Endothelial cell of umbilical vein (primary cell): ENCODE data around the gene MCF2. TPM values are rescaled to one million over a fixed set of nuclear protein-coding genes. Genes with fewer than 3 reads are reported as not detected.

Source experiments
- BruUV-seq: library from RNA; stranded (reverse); fragments of 400-500 nt; replicated peaks from 2 replicates; lab custom pipeline; 2021; lab: Mats Ljungman, UMichigan
- CTCF ChIA-PET: fragments of 300-600, 350-600 bp; sonication (Branson Sonifier 250); formaldehyde crosslinking; loops from one replicate; lab custom pipeline; 2021; ENCODE audit warnings: antibody characterized with exemption, inconsistent platforms; lab: Charles Lee
- POLR2A ChIA-PET: fragments of 300-600, 350-600 bp; sonication (Branson Sonifier 250); formaldehyde crosslinking; loops from one replicate; lab custom pipeline; 2021; ENCODE audit warnings: antibody characterized with exemption, inconsistent platforms; lab: Charles Lee
- DNase-seq: peaks from one replicate; pipeline ENCODE4 v3.0.0-alpha.2; 2011; ENCODE audit warnings: low read depth, low spot score
- FAIRE-seq: peaks from 2 replicates; lab custom pipeline; 2011; peaks lifted over from hg19 to GRCh38; lab: Jason Lieb, UNC
- H2AFZ ChIP-seq: 2 replicates; pipeline ENCODE4 v1.6.0; 2012; ENCODE audit warnings: low read depth, low read length, control low read depth, inconsistent platforms
- H3K27ac ChIP-seq: 2 replicates; pipeline ENCODE4 v1.5.1; 2011; ENCODE audit warnings: low read depth, mild to moderate bottlenecking, control low read depth, low read length, moderate library complexity; ENCODE audit not compliant: insufficient read depth
- H3K27me3 ChIP-seq, 2 experiments: 2 replicates each; pipeline versions ENCODE4 v1.6.0 to v1.6.1; 2011; ENCODE audit warnings: low read length in 2 of 2, mixed read lengths in 1 of 2; ENCODE audit not compliant: control insufficient read depth in 2 of 2, insufficient read depth in 2 of 2
- H3K36me3 ChIP-seq, 2 experiments: 2 replicates in 1 of 2; 3 replicates in 1 of 2; pipeline ENCODE4 v1.5.1; 2011; ENCODE audit warnings: low read length in 2 of 2, mild to moderate bottlenecking in 1 of 2, moderate library complexity in 1 of 2; ENCODE audit not compliant: control insufficient read depth in 2 of 2, insufficient read depth in 2 of 2; ENCODE audit errors: extremely low read depth in 1 of 2
- H3K4me1 ChIP-seq: 3 replicates; pipeline ENCODE4 v1.5.1; 2011; ENCODE audit warnings: mild to moderate bottlenecking, low read length; ENCODE audit not compliant: control insufficient read depth, insufficient read depth; ENCODE audit errors: extremely low read depth
- H3K4me2 ChIP-seq: 2 replicates; pipeline ENCODE4 v1.6.1; 2011; ENCODE audit warnings: low read length, control low read depth, mixed read lengths; ENCODE audit not compliant: insufficient read depth
- H3K4me3 ChIP-seq, 3 experiments: fragments of 200-600 bp in 1 of 3; sonication (generic), shearing (Covaris generic) in 1 of 3; replicated peaks in 1 of 3; 2 replicates each; pipeline ENCODE4 v1.5.1; 2011 to 2016; ENCODE audit warnings: control low read depth in 3 of 3, low read length in 3 of 3, mild to moderate bottlenecking in 2 of 3, inconsistent platforms in 1 of 3, low read depth in 1 of 3, moderate library complexity in 1 of 3; ENCODE audit not compliant: insufficient read depth in 1 of 3
- H3K79me2 ChIP-seq: 2 replicates; pipeline ENCODE4 v1.6.0; 2012; ENCODE audit warnings: low read length, inconsistent platforms; ENCODE audit not compliant: control insufficient read depth, insufficient read depth
- H3K9ac ChIP-seq: replicated peaks from 2 replicates; pipeline ENCODE3; 2011; ENCODE audit warnings: low read length, control low read depth; ENCODE audit not compliant: insufficient read depth; ENCODE audit errors: extremely low read depth
- H3K9me1 ChIP-seq: replicated peaks from 3 replicates; pipeline ENCODE4 v1.6.0; 2011; ENCODE audit warnings: mild to moderate bottlenecking, low read length; ENCODE audit not compliant: control insufficient read depth, insufficient read depth; ENCODE audit errors: extremely low read depth
- H3K9me3 ChIP-seq: replicated peaks from 2 replicates; pipeline ENCODE4 v1.5.1; 2012; ENCODE audit warnings: low read length, inconsistent platforms; ENCODE audit not compliant: control insufficient read depth, insufficient read depth
- H4K20me1 ChIP-seq: replicated peaks from 2 replicates; pipeline ENCODE3; 2011; ENCODE audit warnings: mild to moderate bottlenecking, low read length; ENCODE audit not compliant: control insufficient read depth, insufficient read depth; ENCODE audit errors: extremely low read depth
- FOS ChIP-seq: IDR thresholded peaks from 2 replicates; pipeline ENCODE4 v1.6.1; 2011; ENCODE audit warnings: mild to moderate bottlenecking, low read length, moderate library complexity, borderline replicate concordance; ENCODE audit not compliant: insufficient read depth
- GATA2 ChIP-seq: IDR thresholded peaks from 2 replicates; pipeline ENCODE4 v1.7.0; 2011; ENCODE audit warnings: low read depth, mild to moderate bottlenecking, moderate library complexity, mixed read lengths, low read length; ENCODE audit not compliant: insufficient read length, insufficient read depth
- JUN ChIP-seq: IDR thresholded peaks from 2 replicates; pipeline ENCODE4 v1.6.1; 2011; ENCODE audit warnings: borderline replicate concordance, low read depth; ENCODE audit not compliant: insufficient read length, insufficient read depth
- MYC ChIP-seq: IDR thresholded peaks from one replicate; pipeline ENCODE4 v1.6.1; 2011; ENCODE audit warnings: mild to moderate bottlenecking, low read depth, low read length
- POLR2A ChIP-seq: IDR thresholded peaks from 2 replicates; pipeline ENCODE4 v1.6.1; 2012; ENCODE audit warnings: low read depth, mild to moderate bottlenecking, control low read depth, low read length
- dilution Hi-C: fragments of 300-500 bp; cut with MboI; formaldehyde crosslinking; loops from one replicate; pipeline ENCODE4 v1.15.0; 2019; ENCODE audit warnings: low sequenced_read_pairs; ENCODE audit not compliant: extremely low pct_ligation_motif_present
- intact Hi-C: fragments of 100-400 bp; cut with micrococcal nuclease; formaldehyde crosslinking; loops from one replicate; pipeline ENCODE4 v1.10.0; 2022
- polyA plus RNA-seq, 4 experiments: library from polyadenylated mRNA; depleted of rRNA in 3 of 4; stranded (reverse) in 3 of 4; unstranded in 1 of 4; fragments of >200 nt; gene quantifications; 2 replicates each; pipeline versions ENCODE4 v1.2.1 to v1.2.3, GENCODE V29; 2011 to 2012; ENCODE audit warnings: missing spikeins in 1 of 4
- total RNA-seq: library from RNA; stranded (reverse); gene quantifications from 2 replicates; pipeline ENCODE4 v1.2.3, GENCODE V29; 2021

MCF2 gene
- total and polyA plus RNA-seq, 2 donors (not counting 3 experiments of a cell fraction or from before 2014, with no cell fraction given): 0.13 TPM; not detected in 1

GRCh38 chrX:139734996-139735395 is 27.0 kb upstream of the MCF2 start:
- H3K9me1 ChIP-seq: no peaks in the 10 kb centered on the region
- POLR2A ChIA-PET: no interaction called here
- no peak for FAIRE-seq
- no peak for TF ChIP-seq JUN
- H3K36me3 ChIP-seq: no peaks in the 10 kb centered on the region
- H3K4me2 ChIP-seq: no peak overlapping the region
- intact Hi-C loops: loop anchor here (10.0 kb wide), 1 partner anchor 200 kb away; the partner anchor contains the start of gene ATP11C
- H2AFZ ChIP-seq: no peak overlapping the region
- no peaks in the 10 kb centered on the region for H3K9me3 ChIP-seq
- H4K20me1 ChIP-seq: no peaks in the 10 kb centered on the region
- dilution Hi-C loops: no loop called here
- H3K9ac ChIP-seq: no peak overlapping the region
- DNase-seq: no peak
- H3K27ac ChIP-seq: no peak overlapping the region
- no peaks in the 10 kb centered on the region for H3K27me3 ChIP-seq
- H3K79me2 ChIP-seq: no peaks in the 10 kb centered on the region
- CTCF ChIA-PET: no interaction called here
- H3K4me1 ChIP-seq: peaks cover 20% of the 10 kb centered on the region
- H3K4me3 ChIP-seq: no peak overlapping the region
- BruUV-seq: no TSS peak

- H2AFZ ChIP-seq: no peak overlapping the region
- no TSS peak for BruUV-seq
- no peak overlapping the region for H3K4me2 ChIP-seq
- no peak overlapping the region for H3K9ac ChIP-seq
- H3K4me1 ChIP-seq: no peaks in the 10 kb centered on the region
- no peaks in the 10 kb centered on the region for H3K79me2 ChIP-seq
- intact Hi-C loops: no loop called here
- DNase-seq: no peak
- no peaks in the 10 kb centered on the region for H4K20me1 ChIP-seq
- H3K9me3 ChIP-seq: no peaks in the 10 kb centered on the region
- dilution Hi-C loops: no loop called here
- ChIA-PET POLR2A (no interaction called here), CTCF (no interaction called here)
- no peaks in the 10 kb centered on the region for H3K9me1 ChIP-seq
- H3K4me3 ChIP-seq: no peak overlapping the region
- no peak for FAIRE-seq
- H3K27ac ChIP-seq: no peak overlapping the region
- TF ChIP-seq GATA2 (no peak), FOS (no peak), POLR2A (no peak), MYC (no peak), JUN (no peak)
- H3K36me3 ChIP-seq: no peaks in the 10 kb centered on the region
- H3K27me3 ChIP-seq: no peaks in the 10 kb centered on the region
Measured at GRCh38 chrX:139725720-139726119, 17.8 kb upstream of the MCF2 start.
